Stimulated activated CD4-positive, alpha-beta T cell treated with anti-CD3 and anti-CD28 coated beads, Interleukin-15, amount 100 ng/mL, for 24 hours (primary cell): ENCODE data around the gene NOS3.

Source experiments
- DNase-seq: peaks from one replicate; pipeline ENCODE4 v3.0.0-alpha.2; 2020

Gene NOS3

DNA sequence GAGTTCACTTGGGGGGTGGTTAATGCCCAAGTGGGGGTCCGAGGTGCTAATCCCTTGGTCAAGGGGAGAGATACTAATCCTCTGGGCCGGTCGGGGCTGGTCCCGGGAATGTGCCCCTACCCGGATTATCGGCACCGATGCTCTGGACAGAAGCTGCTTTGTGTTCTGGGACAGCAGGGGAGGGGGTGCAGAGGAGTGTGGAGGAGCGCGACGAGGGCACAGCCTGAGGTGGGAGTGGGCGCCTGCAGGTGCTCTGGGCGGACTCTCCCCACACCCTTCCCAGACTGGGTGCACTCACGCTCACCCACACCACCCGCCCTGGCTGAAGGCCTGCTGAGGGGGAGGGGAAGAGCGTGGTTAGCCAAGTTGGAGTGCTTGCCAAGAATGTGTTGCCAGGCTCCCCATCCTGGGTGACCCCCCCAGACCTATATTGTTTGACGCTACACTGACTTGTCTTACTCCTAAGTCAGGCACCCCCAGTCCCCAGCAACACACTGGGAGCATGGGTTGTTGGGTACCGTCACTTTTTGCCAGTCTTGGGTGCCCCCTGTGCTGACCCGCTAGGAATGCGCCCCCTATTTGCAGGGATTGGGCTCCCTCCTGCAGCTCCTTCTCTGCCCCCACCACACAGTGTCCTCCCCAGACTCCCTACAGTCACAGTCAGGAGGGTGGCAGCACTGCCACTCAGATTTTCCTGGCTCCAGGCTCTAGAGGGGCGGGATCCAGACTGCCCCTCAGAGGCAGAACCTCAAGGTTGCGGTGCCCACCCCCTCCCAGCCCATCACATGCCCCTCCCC, 69.8 kb downstream of the NOS3 start:
- DNase-seq: peak; percentile 35

DNA sequence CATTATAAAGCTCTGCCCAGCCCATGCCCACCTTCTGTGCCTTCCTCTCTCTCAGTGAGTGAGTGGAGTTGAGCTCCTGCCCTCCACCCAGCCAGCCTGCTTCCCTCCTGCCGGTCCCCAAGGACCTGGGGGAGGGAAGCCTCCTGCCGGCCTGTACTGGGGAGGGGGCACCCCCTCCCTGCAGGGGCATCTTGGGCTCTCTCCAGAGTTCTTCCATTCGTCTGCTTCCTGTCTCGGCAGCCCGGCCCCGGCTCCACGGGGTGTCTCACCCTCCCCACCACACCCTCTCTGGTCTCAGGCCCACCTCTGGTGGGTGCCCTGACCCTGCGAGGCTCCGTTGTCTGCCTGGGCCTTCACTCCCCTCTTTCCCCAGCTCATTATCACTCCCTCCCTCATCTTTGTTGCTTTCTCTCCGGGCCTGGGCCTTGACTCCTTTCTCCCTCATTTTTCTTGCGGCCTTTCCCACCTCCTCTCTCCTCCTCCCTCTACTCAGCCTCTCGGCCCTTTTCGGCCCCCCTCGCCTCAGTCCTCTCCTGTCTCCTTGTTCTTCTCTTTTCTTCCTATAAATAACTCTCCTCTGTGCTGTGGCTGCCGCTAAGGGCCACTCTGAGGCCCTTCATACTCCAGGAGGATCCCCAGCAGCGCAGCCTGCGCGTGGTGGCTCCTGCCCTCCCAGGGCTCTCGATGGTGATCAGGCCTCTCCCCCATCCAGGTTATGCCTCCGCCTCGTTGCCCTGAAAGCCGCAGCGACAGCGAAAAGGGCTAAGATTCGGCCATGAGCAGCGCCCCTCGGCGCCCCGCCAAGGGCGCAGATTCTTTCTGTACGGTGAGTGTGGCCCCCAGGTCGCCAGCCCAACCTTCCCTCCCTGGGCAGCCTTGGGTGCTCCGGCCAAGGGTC, 70.6 kb downstream of the NOS3 start:
- DNase-seq: no peak

DNA sequence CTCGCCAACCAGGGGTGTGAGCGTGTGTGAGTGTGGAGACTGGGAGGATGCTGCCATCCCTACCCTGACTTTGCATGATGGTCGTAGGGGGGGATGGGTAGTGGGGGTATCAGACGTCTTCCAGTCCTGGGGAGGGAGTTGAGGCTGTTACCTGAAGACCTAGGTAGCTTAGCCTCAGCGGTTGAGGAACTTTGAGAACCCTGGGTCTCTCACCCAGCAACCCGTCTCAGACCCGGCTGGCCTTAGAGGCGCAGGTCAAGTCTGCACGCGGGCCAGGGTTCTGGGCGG, 71.2 kb downstream of the NOS3 start:
- no peak for DNase-seq

DNA sequence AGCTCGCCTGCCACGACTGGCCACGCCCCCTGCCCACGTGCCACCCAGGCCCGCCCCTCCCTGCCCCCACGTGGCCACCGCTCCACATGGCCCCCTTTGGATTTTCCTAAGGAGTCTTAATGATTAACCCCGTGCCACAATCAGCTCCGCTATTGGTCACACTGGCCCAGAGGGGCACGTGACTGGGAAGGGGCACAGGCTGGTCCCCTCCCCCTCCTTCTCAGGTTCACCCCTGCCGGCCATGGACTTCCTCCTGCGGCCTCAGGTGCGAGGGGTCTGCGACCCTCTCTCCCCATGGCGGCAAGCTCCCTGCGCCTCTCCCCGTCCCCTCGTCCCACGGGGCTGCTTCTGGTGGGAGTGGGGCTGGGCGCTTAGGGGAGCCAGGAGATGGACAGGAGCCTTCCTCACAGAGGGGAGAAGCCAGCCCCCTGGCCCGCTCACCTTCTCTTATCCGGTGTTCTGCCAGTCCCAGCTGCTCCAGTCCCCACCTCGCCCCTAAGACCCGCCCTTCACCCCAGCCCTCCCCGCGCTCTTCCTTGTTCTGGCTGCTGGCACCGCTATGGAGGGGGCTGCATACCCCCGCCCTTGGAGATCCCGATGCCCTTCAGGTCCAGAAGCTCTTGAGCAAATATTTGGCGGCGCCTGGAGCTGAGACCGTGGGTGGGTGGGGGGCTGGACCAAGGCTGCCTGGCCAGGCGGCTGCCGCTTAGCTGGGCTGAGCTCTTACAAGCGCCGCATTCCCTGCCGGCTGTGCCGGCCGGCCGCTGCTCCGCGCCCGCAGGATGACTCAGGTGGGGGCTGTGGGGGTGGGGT, 71.8 kb downstream of the NOS3 start:
- DNase-seq: no peak

DNA sequence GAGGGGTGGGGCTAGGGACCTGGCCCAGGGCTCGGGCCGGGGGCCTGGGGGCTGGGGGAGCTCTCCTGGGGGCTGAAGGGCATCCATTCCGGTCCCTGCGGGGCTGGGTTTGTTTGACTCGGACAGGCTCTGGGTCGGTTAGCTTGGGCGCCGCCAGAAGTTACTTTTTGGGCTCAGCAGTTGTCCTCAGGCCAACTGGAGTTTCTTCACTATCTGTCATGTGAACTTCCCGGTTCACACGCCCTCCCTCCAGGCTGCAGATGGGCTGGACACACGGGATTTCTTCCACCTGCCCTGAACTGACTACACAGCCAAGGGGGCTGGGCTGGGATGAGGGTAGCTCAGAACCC, 72.4 kb downstream of the NOS3 start:
- no peak for DNase-seq
